T-cell (primary cell): ENCODE data around the gene REV1. TPM values are rescaled to one million over a fixed set of nuclear protein-coding genes. Genes with fewer than 3 reads are reported as not detected.
"Not testable (repeated sequence)": the region's sequence is repeated elsewhere in the genome, so short reads cannot be mapped to it uniquely, and the experiment has no call there.

Experiments
- ATAC-seq, 4 experiments: fragments of 200-7000 bp in 3 of 4; fragments of 150-1000 bp in 1 of 4; cut with Tn5 transposase; replicated peaks in 1 of 4; 1 replicate in 3 of 4; 2 replicates in 1 of 4; pipeline ENCODE4 v1.10.0; 2021; ENCODE audit warnings: moderate library complexity in 3 of 4, mild to moderate bottlenecking in 2 of 4, moderate number of reproducible peaks in 1 of 4
- CTCF ChIA-PET, 2 donors: fragments of 300-600 bp; sonication (Branson Sonifier 250); formaldehyde crosslinking; loops; one replicate each; lab custom pipeline; 2022; ENCODE audit warnings: antibody characterized with exemption in 2 of 2; lab: Charles Lee
- POLR2A ChIA-PET, 2 donors: fragments of 300-600 bp; sonication (Branson Sonifier 250); formaldehyde crosslinking; loops; one replicate each; lab custom pipeline; 2022; ENCODE audit warnings: antibody characterized with exemption in 2 of 2; lab: Charles Lee
- DNase-seq, 35 experiments: peaks; one replicate each; pipeline versions ENCODE4 v3.0.0 to v3.0.0-alpha.2; 2013 to 2023
- H3K27ac ChIP-seq: one replicate; pipeline ENCODE4 v1.5.1; 2013; ENCODE audit warnings: low read length
- H3K27me3 ChIP-seq, 2 experiments: replicated peaks in 1 of 2; 1 replicate in 1 of 2; 2 replicates in 1 of 2; pipeline versions ENCODE4 v1.6.1 to v1.7.0; 2013; ENCODE audit warnings: low read length in 1 of 2, mixed read lengths in 1 of 2; ENCODE audit not compliant: control insufficient read depth in 2 of 2, insufficient read depth in 2 of 2; ENCODE audit errors: extremely low read depth in 1 of 2
- H3K36me3 ChIP-seq, 2 donors: 1 replicate in 1 of 2; 2 replicates in 1 of 2; pipeline versions ENCODE4 v1.6.1 to v1.7.0; 2013; ENCODE audit warnings: low read length in 1 of 2; ENCODE audit not compliant: control insufficient read depth in 2 of 2, insufficient read depth in 1 of 2; ENCODE audit errors: extremely low read depth in 1 of 2
- H3K4me1 ChIP-seq, 2 experiments: 1 replicate in 1 of 2; 2 replicates in 1 of 2; pipeline versions ENCODE4 v1.6.1 to v1.7.0; 2013; ENCODE audit warnings: low read length in 2 of 2, mixed read lengths in 1 of 2; ENCODE audit not compliant: insufficient read depth in 2 of 2, control insufficient read depth in 1 of 2; ENCODE audit errors: extremely low read depth in 1 of 2
- H3K4me3 ChIP-seq, 2 donors: 1 replicate in 1 of 2; 2 replicates in 1 of 2; pipeline versions ENCODE4 v1.5.1 to v1.7.0; 2013; ENCODE audit warnings: mild to moderate bottlenecking in 2 of 2, low read length in 1 of 2, moderate library complexity in 1 of 2; ENCODE audit not compliant: control insufficient read depth in 1 of 2; ENCODE audit errors: extremely low read depth in 1 of 2
- H3K9me3 ChIP-seq: 2 replicates; pipeline ENCODE4 v1.7.0; 2013
- H3K27ac Mint-ChIP-seq, 2 donors: one replicate each; pipeline ENCODE4 v1.8.0; 2020 to 2021; ENCODE audit warnings: mild to moderate bottlenecking in 2 of 2, mixed read lengths in 2 of 2
- H3K27me3 Mint-ChIP-seq, 2 donors: one replicate each; pipeline ENCODE4 v1.8.0; 2021 to 2022; ENCODE audit warnings: mixed read lengths in 2 of 2
- H3K36me3 Mint-ChIP-seq: one replicate; pipeline ENCODE4 v1.8.0; 2021; ENCODE audit warnings: mixed read lengths
- H3K4me1 Mint-ChIP-seq, 3 donors: one replicate each; pipeline ENCODE4 v1.8.0; 2020 to 2022; ENCODE audit warnings: mixed read lengths in 3 of 3, mild to moderate bottlenecking in 1 of 3
- H3K4me3 Mint-ChIP-seq, 3 donors: one replicate each; pipeline ENCODE4 v1.8.0; 2020 to 2022; ENCODE audit warnings: mild to moderate bottlenecking in 3 of 3, mixed read lengths in 3 of 3, moderate library complexity in 3 of 3
- H3K9me3 Mint-ChIP-seq, 3 donors: one replicate each; pipeline ENCODE4 v1.8.0; 2020 to 2022; ENCODE audit warnings: mixed read lengths in 3 of 3
- WGBS: methylation state at CpG from one replicate; pipeline ENCODE4 v1.1.5; 2013; ENCODE audit warnings: missing lambda C conversion rate; ENCODE audit not compliant: insufficient coverage; 5-methylcytosine and 5-hydroxymethylcytosine counted together
- total RNA-seq, 35 experiments: library from RNA in 6 of 35; stranded (reverse) in 6 of 35; fragments of 120-200 nt in 1 of 35; gene quantifications; one replicate each; pipeline versions ENCODE4 v1.2.1 to v1.2.4 and lab custom pipeline; 2013 to 2026

The REV1 gene
- total RNA-seq, 5 donors from 2014 or later (not counting 1 experiment from before 2014, with no cell fraction given): 48.0 to 59.9 (median 50.3) TPM

GRCh38 chr2:99356853-99357252 lies 133.0 kb downstream of the REV1 start:
- Mint-ChIP-seq H3K9me3 (no peaks in the 10 kb centered on the region), H3K27ac (no peak overlapping the region), H3K27me3 (no peaks in the 10 kb centered on the region), H3K4me1 (peaks cover 45 to 52% (median 47%) of the 10 kb centered on the region in 3 donors), H3K4me3 (no peak overlapping the region), H3K36me3 (peaks cover 28% of the 10 kb centered on the region)
- Histone ChIP-seq H3K9me3 (no peaks in the 10 kb centered on the region), H3K36me3 (peaks cover 0 to 14% of the 10 kb centered on the region in 2 donors), H3K4me1 (no peaks in the 10 kb centered on the region), H3K27ac (no peak overlapping the region), H3K4me3 (no peak overlapping the region), H3K27me3 (no peaks in the 10 kb centered on the region)
- DNase-seq: no peak
- ATAC-seq: no peak
- ChIA-PET CTCF (interaction anchor here in 1 of 2 donors (1.1 kb wide), 1 partner anchor 9 kb away, joined by 5 read pairs; no protein-coding TSS in a partner anchor), POLR2A (no interaction called here)

DNA sequence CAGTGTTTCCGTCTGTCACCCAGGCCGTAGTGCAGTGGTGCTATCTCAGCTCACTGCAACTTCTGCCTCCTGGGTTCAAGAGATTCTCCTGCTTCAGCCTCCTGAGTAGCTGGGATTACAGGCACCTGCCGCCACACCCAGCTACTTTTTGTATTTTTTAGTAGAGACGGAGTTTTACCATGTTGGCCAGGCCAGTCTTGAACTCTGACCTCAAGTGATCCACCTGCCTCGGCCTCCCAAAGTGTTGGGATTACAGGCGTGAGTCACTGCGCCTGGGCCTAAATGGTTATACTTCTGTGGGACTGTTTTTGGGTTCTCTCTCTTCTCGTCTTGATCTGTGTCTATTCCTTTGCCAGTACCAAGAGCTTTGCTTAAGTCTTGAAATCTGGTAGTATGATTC lies 135.0 kb downstream of the REV1 start:
- not testable (repeated sequence) for H3K9me3 Mint-ChIP-seq, H3K4me1 ChIP-seq, H3K27me3 Mint-ChIP-seq, H3K9me3 ChIP-seq, H3K27ac Mint-ChIP-seq, ATAC-seq, H3K36me3 ChIP-seq, H3K4me3 ChIP-seq, H3K4me3 Mint-ChIP-seq, H3K27ac ChIP-seq, H3K27me3 ChIP-seq, DNase-seq
- CTCF ChIA-PET: interaction anchor here in 1 of 2 donors (0.7 kb wide), 1 partner anchor 578 kb away, joined by 9 read pairs; no protein-coding TSS in a partner anchor
- Mint-ChIP-seq H3K4me1 (peaks cover 59 to 68% (median 63%) of the 10 kb centered on the region in 3 donors), H3K36me3 (peaks cover 18% of the 10 kb centered on the region)
- WGBS: 95% methylated on average over 4 of the region's 8 CpGs
- POLR2A ChIA-PET: interaction anchor here in 1 of 2 donors (0.7 kb wide), 1 partner anchor 1954 kb away, joined by 3 read pairs; no protein-coding TSS in a partner anchor

GRCh38 chr2:99354070-99354469 lies 135.7 kb downstream of the REV1 start:
- CTCF ChIA-PET: no interaction called here
- Histone ChIP-seq H3K27ac (no peak overlapping the region), H3K36me3 (no peaks in the 10 kb centered on the region), H3K4me1 (peaks cover 0 to 4% of the 10 kb centered on the region in 2 experiments), H3K4me3 (no peak overlapping the region), H3K9me3 (no peaks in the 10 kb centered on the region), H3K27me3 (no peaks in the 10 kb centered on the region)
- no CpG with 5 or more reads among the region's 1 CpG for WGBS
- H3K4me3 Mint-ChIP-seq: no peak overlapping the region
- ATAC-seq: no peak
- POLR2A ChIA-PET: no interaction called here
- peaks cover 65 to 71% (median 66%) of the 10 kb centered on the region in 3 donors for H3K4me1 Mint-ChIP-seq
- H3K27ac Mint-ChIP-seq: no peak overlapping the region
- H3K36me3 Mint-ChIP-seq: peaks cover 18% of the 10 kb centered on the region
- H3K27me3 Mint-ChIP-seq: no peaks in the 10 kb centered on the region
- no peak for DNase-seq
- no peaks in the 10 kb centered on the region for H3K9me3 Mint-ChIP-seq

Other genes starting within 250 kb of the REV1 start
- gene LYG2, start 234.4 kb downstream of the REV1 start, total RNA-seq: not detected
- 1 to 10 TPM; 1.7 to 3.3 (median 3.1) TPM for gene LYG1, start 188.8 kb downstream of the REV1 start, total RNA-seq
- gene TXNDC9, start 153.7 kb downstream of the REV1 start, total RNA-seq: 10 to 100 TPM; 12.3 to 26.2 (median 23.0) TPM
- 10 to 100 TPM; 32.0 to 44.8 (median 34.2) TPM for gene EIF5B, start 152.6 kb downstream of the REV1 start, total RNA-seq